ENCODE measurements around the gene GSTM2.
A peak's percentile ranks its signal among the peaks of the same experiment; 100 is the strongest.
"Not testable (repeated sequence)": the region's sequence is repeated elsewhere in the genome, so short reads cannot be mapped to it uniquely, and the experiment has no call there.

GSTM2 gene

GRCh38 chr1:109650609-109651008 is 17.2 kb upstream of the GSTM2 start:
- DNase-seq = no peak

GRCh38 chr1:109652402-109652801 is 15.5 kb upstream of the GSTM2 start:
- no peak for DNase-seq

GRCh38 chr1:109653306-109653705 is 14.6 kb upstream of the GSTM2 start:
- DNase-seq = no peak

GRCh38 chr1:109654519-109654918 is 13.3 kb upstream of the GSTM2 start:
- DNase-seq = no peak

- DNase-seq = peak; percentile 38
Observed at GRCh38 chr1:109655615-109656519, 12.0 kb upstream of the GSTM2 start, which contains the start of gene GSTM4. GSTM4 (plus strand) TSS chr1:109656099; CDS start chr1:109656390, 291 bp downstream.

GRCh38 chr1:109657395-109657794 is 10.5 kb upstream of the GSTM2 start:
- no peak for DNase-seq

- no peak for DNase-seq
Observed at GRCh38 chr1:109657970-109658369, 9.9 kb upstream of the GSTM2 start.

- no peak for DNase-seq
Observed at GRCh38 chr1:109658533-109659042, 9.3 kb upstream of the GSTM2 start.

- DNase-seq = no peak
Observed at GRCh38 chr1:109659145-109659544, 8.7 kb upstream of the GSTM2 start.

GRCh38 chr1:109659997-109660690 is 7.7 kb upstream of the GSTM2 start:
- no peak for DNase-seq

- not testable (repeated sequence) for DNase-seq
Observed at GRCh38 chr1:109660691-109661026, 7.2 kb upstream of the GSTM2 start.

- DNase-seq = no peak
Observed at GRCh38 chr1:109661391-109661790, 6.5 kb upstream of the GSTM2 start.

GRCh38 chr1:109664671-109665070 is 3.2 kb upstream of the GSTM2 start:
- no peak for DNase-seq

- DNase-seq = no peak
Observed at GRCh38 chr1:109668123-109668775, 392 bp downstream of the GSTM2 start.

- DNase-seq = peak; percentile 45
Observed at GRCh38 chr1:109669246-109669948, 1.5 kb downstream of the GSTM2 start.

GRCh38 chr1:109669949-109670302 is 2.1 kb downstream of the GSTM2 start:
- not testable (repeated sequence) for DNase-seq

- no peak for DNase-seq
Observed at GRCh38 chr1:109671067-109671466, 3.2 kb downstream of the GSTM2 start.

GRCh38 chr1:109673861-109674260 is 6.0 kb downstream of the GSTM2 start:
- not testable (repeated sequence) for DNase-seq

GRCh38 chr1:109676683-109677381 is 9.0 kb downstream of the GSTM2 start:
- not testable (repeated sequence) for DNase-seq

- no peak for DNase-seq
Observed at GRCh38 chr1:109677459-109677858, 9.6 kb downstream of the GSTM2 start.

GRCh38 chr1:109678637-109679036 is 10.8 kb downstream of the GSTM2 start:
- not testable (repeated sequence) for DNase-seq

- DNase-seq = not testable (repeated sequence)
Observed at GRCh38 chr1:109684777-109685176, 16.9 kb downstream of the GSTM2 start.

Measured in NK-92 treated with Interleukin-12 subunit alpha and Interleukin-12 subunit beta, amount 100 ng/mL, for 24 hours (cell line).